Karpas-422 (cell line): ENCODE data around the gene AMBN. TPM values are rescaled to one million over a fixed set of nuclear protein-coding genes. Genes with fewer than 3 reads are reported as not detected.
"Not testable (repeated sequence)": the region's sequence is repeated elsewhere in the genome, so short reads cannot be mapped to it uniquely, and the experiment has no call there.

ENCODE experiments used
- DNase-seq: peaks from one replicate; pipeline ENCODE4 v3.0.0-alpha.2; 2015
- H2AFZ ChIP-seq: fragments of 200-600 bp; sonication (generic); 2 replicates; pipeline ENCODE4 v1.6.1; 2014; ENCODE audit warnings: antibody characterized with exemption, low read length, mixed read lengths
- H3K27ac ChIP-seq: fragments of 200-600 bp; sonication (generic); 2 replicates; pipeline ENCODE4 v1.5.1; 2014; ENCODE audit warnings: mild to moderate bottlenecking, low read length, moderate library complexity
- H3K27me3 ChIP-seq: fragments of 200-600 bp; sonication (generic); 2 replicates; pipeline ENCODE4 v1.6.1; 2014; ENCODE audit warnings: low read length, mixed read lengths
- H3K36me3 ChIP-seq: fragments of 200-600 bp; sonication (generic); 2 replicates; pipeline ENCODE4 v1.6.1; 2014; ENCODE audit warnings: low read length, mixed read lengths; ENCODE audit not compliant: insufficient read depth
- H3K4me1 ChIP-seq: fragments of 200-600 bp; sonication (generic); 2 replicates; pipeline ENCODE4 v1.6.1; 2014; ENCODE audit warnings: mild to moderate bottlenecking, low read length, mixed read lengths
- H3K4me2 ChIP-seq: fragments of 200-600 bp; sonication (generic); 2 replicates; pipeline ENCODE4 v1.6.1; 2014; ENCODE audit warnings: low read length, low read depth, mild to moderate bottlenecking; ENCODE audit not compliant: poor library complexity, severe bottlenecking
- H3K4me3 ChIP-seq: fragments of 200-600 bp; sonication (generic); 2 replicates; pipeline ENCODE4 v1.5.1; 2014; ENCODE audit warnings: mild to moderate bottlenecking, antibody characterized with exemption, low read length, mixed read lengths
- H3K79me2 ChIP-seq: fragments of 200-600 bp; sonication (generic); 2 replicates; pipeline ENCODE4 v1.6.1; 2014; ENCODE audit warnings: mild to moderate bottlenecking, low read length, mixed read lengths
- H3K9ac ChIP-seq: fragments of 200-600 bp; sonication (generic); 2 replicates; pipeline ENCODE4 v1.6.0; 2014; ENCODE audit warnings: low read length
- H3K9me2 ChIP-seq: fragments of 200-600 bp; sonication (generic), shearing (Covaris generic); replicated peaks from 2 replicates; pipeline ENCODE4 v1.6.0; 2014; ENCODE audit warnings: mild to moderate bottlenecking, low read length, moderate library complexity; ENCODE audit not compliant: insufficient read depth
- H3K9me3 ChIP-seq: fragments of 300-700, 200-600 bp; sonication (generic); 2 replicates; pipeline ENCODE4 v1.6.1; 2014; ENCODE audit warnings: low read length, mixed read lengths
- H4K20me1 ChIP-seq: fragments of 200-600 bp; sonication (generic); 2 replicates; pipeline ENCODE4 v1.6.1; 2014; ENCODE audit warnings: mild to moderate bottlenecking, antibody characterized with exemption, low read length, low read depth; ENCODE audit not compliant: insufficient read depth
- total RNA-seq: library from RNA; depleted of rRNA; stranded (reverse); fragments of >200 nt; shearing (Covaris generic); gene quantifications from 2 replicates; pipeline ENCODE4 v1.2.3, GENCODE V29; 2014; ENCODE audit warnings: low replicate concordance

AMBN gene
- total RNA-seq, 1 experiment from 2014 or later = not detected

- Histone ChIP-seq H3K27me3 (no peaks in the 10 kb centered on the region), H3K4me2 (no peak overlapping the region), H3K4me3 (no peak overlapping the region), H2AFZ (no peak overlapping the region), H3K79me2 (no peaks in the 10 kb centered on the region), H3K9me2 (no peaks in the 10 kb centered on the region), H3K4me1 (no peaks in the 10 kb centered on the region; the same call in 1 of the 2 replicates), H3K27ac (no peak overlapping the region), H3K9ac (no peak overlapping the region), H4K20me1 (no peaks in the 10 kb centered on the region), H3K36me3 (no peaks in the 10 kb centered on the region), H3K9me3 (no peaks in the 10 kb centered on the region)
- no peak for DNase-seq
These were observed 40.0 kb downstream of the AMBN start for GRCh38 chr4:70632028-70632427.

GRCh38 chr4:70634482-70634881 lies 42.4 kb downstream of the AMBN start:
- Histone ChIP-seq H3K79me2 (no peaks in the 10 kb centered on the region), H3K9ac (no peak overlapping the region), H2AFZ (no peak overlapping the region), H3K9me2 (no peaks in the 10 kb centered on the region), H4K20me1 (no peaks in the 10 kb centered on the region), H3K9me3 (no peaks in the 10 kb centered on the region), H3K36me3 (no peaks in the 10 kb centered on the region), H3K4me3 (no peak overlapping the region), H3K4me2 (no peak overlapping the region), H3K27ac (no peak overlapping the region), H3K27me3 (no peaks in the 10 kb centered on the region), H3K4me1 (no peaks in the 10 kb centered on the region; the same call in 1 of the 2 replicates)
- no peak for DNase-seq

- Histone ChIP-seq H3K79me2 (no peaks in the 10 kb centered on the region), H3K4me3 (no peak overlapping the region), H3K4me2 (no peak overlapping the region), H3K36me3 (no peaks in the 10 kb centered on the region), H3K27ac (no peak overlapping the region), H3K9me2 (no peaks in the 10 kb centered on the region), H3K4me1 (no peaks in the 10 kb centered on the region), H3K9me3 (no peaks in the 10 kb centered on the region), H2AFZ (no peak overlapping the region), H3K27me3 (no peaks in the 10 kb centered on the region), H3K9ac (no peak overlapping the region), H4K20me1 (no peaks in the 10 kb centered on the region)
- DNase-seq = no peak
These were observed 45.3 kb downstream of the AMBN start for GRCh38 chr4:70637239-70637913.

- H3K27ac ChIP-seq = no peak overlapping the region
- no peak overlapping the region for H3K4me3 ChIP-seq
- no peaks in the 10 kb centered on the region for H3K79me2 ChIP-seq
- H3K9me3 ChIP-seq = no peaks in the 10 kb centered on the region
- H3K9ac ChIP-seq = no peak overlapping the region
- H3K27me3 ChIP-seq = no peaks in the 10 kb centered on the region
- H4K20me1 ChIP-seq = no peaks in the 10 kb centered on the region
- H3K4me1 ChIP-seq = no peaks in the 10 kb centered on the region
- H2AFZ ChIP-seq = no peak overlapping the region
- no peak overlapping the region for H3K4me2 ChIP-seq
- no peaks in the 10 kb centered on the region for H3K36me3 ChIP-seq
- H3K9me2 ChIP-seq = no peaks in the 10 kb centered on the region
- DNase-seq = no peak
These were observed 48.1 kb downstream of the AMBN start for GRCh38 chr4:70640192-70640591.

- H3K36me3 ChIP-seq, H3K9me3 ChIP-seq, DNase-seq, H3K27me3 ChIP-seq, H3K4me2 ChIP-seq, H3K27ac ChIP-seq, H3K4me3 ChIP-seq, H3K9me2 ChIP-seq, H4K20me1 ChIP-seq, H3K4me1 ChIP-seq, H3K9ac ChIP-seq, H3K79me2 ChIP-seq, H2AFZ ChIP-seq: not testable (repeated sequence)
These were observed 58.7 kb downstream of the AMBN start for GRCh38 chr4:70650741-70651140.

- Histone ChIP-seq H3K79me2 (no peaks in the 10 kb centered on the region), H3K27ac (no peak overlapping the region), H2AFZ (no peak overlapping the region), H3K4me3 (no peak overlapping the region), H3K9me3 (no peaks in the 10 kb centered on the region), H3K9me2 (no peaks in the 10 kb centered on the region), H3K4me2 (no peak overlapping the region), H4K20me1 (no peaks in the 10 kb centered on the region), H3K9ac (no peak overlapping the region), H3K36me3 (no peaks in the 10 kb centered on the region), H3K27me3 (no peaks in the 10 kb centered on the region), H3K4me1 (0 out of 2 replicates have a peak, but pooled peaks cover 3% of the 10 kb centered on the region)
- DNase-seq = peak; percentile 77
These were observed 59.9 kb downstream of the AMBN start for GRCh38 chr4:70651864-70652506.

GRCh38 chr4:70654605-70655011 lies 62.6 kb downstream of the AMBN start:
- H2AFZ ChIP-seq = no peak overlapping the region
- H3K9me2 ChIP-seq = no peaks in the 10 kb centered on the region
- H3K4me2 ChIP-seq = no peak overlapping the region
- no peaks in the 10 kb centered on the region for H3K9me3 ChIP-seq
- no peaks in the 10 kb centered on the region for H3K79me2 ChIP-seq
- 0 out of 2 replicates have a peak, but pooled peaks cover 3% of the 10 kb centered on the region for H3K4me1 ChIP-seq
- no peak overlapping the region for H3K9ac ChIP-seq
- no peaks in the 10 kb centered on the region for H3K27me3 ChIP-seq
- H3K27ac ChIP-seq = no peak overlapping the region
- H3K4me3 ChIP-seq = no peak overlapping the region
- DNase-seq = no peak
- H3K36me3 ChIP-seq = no peaks in the 10 kb centered on the region
- H4K20me1 ChIP-seq = no peaks in the 10 kb centered on the region
